NCI-H146 treated with DMSO at 0.1 percent for 48 hours (cell line): Measurements from ENCODE around the gene MCTP2.

ENCODE experiments used
- DNase-seq: peaks from one replicate; lab custom pipeline; 2025; ENCODE audit not compliant: unreplicated experiment; lab: John Stamatoyannopoulos, UW

MCTP2 gene

DNA sequence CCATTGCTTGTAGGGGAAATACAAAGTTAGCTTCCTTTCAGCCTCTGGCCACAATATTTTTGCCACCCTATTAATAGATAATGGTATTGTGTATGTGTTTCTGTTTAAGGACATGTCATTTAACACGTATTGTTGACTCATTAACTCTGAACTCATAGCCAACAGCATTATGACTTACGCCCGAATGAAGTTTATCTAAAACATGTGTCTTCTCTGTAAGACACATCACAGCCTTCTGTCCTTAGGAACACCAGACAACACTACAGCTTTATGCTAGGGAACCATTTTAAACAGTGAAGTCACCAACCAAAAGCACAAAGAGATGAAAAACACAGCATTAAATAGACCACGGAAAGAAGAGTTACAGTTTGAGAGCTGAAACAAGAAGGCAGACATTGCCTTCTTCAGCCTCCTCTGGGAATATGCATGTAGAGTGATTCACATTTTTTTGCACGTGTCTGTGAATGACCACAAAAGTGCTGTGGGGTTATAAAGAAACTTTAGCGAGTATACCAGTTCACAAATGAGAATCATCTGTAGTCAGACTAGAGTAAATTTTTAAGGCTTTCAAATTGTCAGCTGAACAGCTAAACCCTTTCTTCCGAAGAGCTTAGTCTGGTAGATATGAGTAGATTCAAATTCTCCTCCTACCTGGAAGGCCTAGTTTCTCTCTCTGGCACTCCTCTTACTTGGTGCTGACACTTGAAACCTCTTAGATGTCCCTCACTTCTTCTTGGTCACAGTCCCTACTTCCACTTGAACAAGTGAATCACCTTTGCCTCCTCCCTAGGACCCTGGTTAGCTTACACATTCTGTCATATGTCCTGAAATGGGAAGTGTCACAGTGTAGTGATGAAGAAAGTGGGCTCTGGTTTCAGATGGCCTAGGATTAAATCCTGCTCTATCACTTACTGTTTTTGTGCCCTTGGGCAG, 32.2 kb downstream of the MCTP2 start:
- no peak for DNase-seq

DNA sequence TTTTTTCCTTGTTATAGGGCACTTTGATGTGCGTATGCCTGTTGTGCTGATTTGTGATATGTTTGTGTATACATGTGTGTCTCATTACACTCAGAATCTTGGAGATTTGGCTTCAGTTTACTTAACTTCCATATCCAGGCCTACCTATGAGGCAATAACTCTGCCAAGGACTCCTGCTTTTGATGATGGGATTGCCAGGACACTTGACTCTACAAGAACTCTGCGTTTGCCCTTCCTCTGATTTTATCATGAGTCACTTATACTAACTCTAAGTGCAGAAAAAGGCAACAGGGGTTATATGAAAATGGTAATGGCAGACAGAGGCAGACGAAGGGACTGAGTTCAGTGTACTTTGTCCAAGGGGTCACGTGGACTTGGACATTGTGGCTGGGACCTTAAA, 33.6 kb downstream of the MCTP2 start:
- DNase-seq, result no peak

DNA sequence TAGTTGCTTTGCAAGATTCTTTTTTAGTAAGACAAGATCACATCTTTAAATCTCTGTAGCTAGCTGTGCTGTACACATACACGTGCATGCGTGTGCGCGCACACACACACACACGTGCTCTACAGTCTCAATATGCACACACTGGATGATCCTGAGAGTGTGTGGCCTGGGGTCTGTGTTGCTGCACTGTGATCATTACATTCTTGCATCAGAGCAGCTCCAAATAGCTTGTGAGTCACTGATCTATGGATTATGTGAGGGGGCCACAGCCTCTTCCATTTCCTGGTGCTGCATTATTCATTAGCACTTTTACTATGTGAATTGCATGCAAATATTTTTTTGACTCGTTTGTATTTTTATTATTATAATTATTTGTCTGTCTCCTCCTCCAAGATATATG, 34.6 kb downstream of the MCTP2 start:
- DNase-seq, result no peak

- DNase-seq, result no peak
Measured at GRCh38 chr15:94266789-94267188, 35.4 kb downstream of the MCTP2 start.

- no peak for DNase-seq
Measured at GRCh38 chr15:94269954-94270353, 38.6 kb downstream of the MCTP2 start.

- DNase-seq, result no peak
Measured at GRCh38 chr15:94270570-94270969, 39.2 kb downstream of the MCTP2 start.

DNA sequence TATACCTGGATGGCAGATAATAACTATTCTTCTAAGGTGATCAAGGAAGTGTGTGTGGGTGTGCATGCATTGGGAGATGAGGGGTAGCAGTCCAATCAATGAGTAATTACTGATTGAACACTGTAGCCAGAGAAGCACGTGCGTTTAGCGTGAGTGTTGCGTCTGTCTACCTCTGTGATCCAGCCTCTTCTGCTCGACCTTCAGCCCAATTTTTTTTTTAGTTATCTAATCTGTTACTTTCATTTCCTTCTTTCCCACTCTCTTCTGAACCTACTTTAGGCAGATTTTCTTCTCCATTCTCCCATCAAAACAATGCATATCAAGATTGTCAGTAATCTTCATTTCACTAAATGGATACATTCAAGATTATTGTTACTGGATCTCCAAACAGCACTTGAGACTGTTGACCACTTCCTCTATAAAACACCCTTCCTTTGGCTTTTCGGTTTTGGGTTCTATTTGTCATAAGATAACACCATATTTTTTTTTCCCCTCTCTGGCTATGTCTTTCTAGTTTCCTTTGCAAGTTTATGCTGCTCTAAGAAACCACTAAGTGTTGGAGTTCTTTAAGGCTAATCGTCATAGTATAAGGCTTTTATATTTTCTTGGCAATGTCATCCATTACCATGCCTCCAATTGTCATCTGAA, 41.0 kb downstream of the MCTP2 start:
- no peak for DNase-seq

GRCh38 chr15:94273826-94274225, 42.5 kb downstream of the MCTP2 start:
- DNase-seq, result no peak

- no peak for DNase-seq
Measured at GRCh38 chr15:94274745-94275144, 43.4 kb downstream of the MCTP2 start.

GRCh38 chr15:94277485-94277884, 46.1 kb downstream of the MCTP2 start:
- no peak for DNase-seq

GRCh38 chr15:94279736-94280135, 48.4 kb downstream of the MCTP2 start:
- DNase-seq, result no peak

GRCh38 chr15:94280301-94280700, 48.9 kb downstream of the MCTP2 start:
- no peak for DNase-seq

DNA sequence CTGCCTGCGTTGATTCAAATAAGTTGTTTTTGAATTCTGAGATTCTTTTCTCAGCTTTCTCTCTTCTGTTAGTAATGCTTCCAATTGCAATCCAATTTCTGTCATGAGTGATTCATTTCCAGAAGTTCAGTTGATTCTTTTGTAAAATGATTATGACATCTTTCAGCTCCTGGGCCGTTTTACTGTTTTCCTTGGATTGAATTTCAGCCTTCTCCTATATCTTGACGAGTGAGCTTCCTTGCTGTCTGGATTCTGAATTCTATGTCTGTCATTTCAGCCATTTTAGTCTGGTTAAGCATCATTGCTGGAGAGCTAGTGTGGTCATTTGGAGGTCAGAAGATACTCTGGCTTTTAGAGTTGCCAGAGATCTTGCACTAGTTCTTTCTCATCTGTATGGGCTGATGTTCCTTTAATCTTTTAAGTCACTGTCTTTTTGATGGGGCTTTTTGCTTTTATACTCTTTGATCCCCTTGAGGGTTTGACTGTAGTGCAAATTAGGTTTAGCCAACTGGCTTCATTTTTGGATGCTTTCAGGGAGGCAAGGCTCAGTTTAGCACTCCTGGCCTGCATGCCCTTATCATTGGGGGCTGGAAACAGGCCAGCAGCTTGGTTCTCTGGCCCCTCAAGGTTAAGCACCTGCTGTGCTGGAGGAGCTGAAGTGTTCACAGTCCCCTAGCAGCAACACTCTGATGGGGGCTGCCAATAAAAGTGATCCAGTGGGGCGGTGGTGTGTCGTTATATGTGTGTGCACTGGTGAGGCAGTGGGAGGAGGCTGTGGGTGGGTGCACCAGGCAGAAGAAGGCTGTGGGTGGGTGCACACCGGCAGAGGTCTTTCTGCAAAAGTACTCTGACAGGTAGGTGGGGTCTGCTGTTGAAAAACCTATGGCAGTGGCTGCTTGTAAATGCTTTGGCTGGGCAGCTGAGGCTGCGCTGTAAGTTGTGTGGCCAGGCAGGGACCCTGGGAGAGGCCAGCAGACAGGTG, 51.2 kb downstream of the MCTP2 start:
- DNase-seq, result no peak

DNA sequence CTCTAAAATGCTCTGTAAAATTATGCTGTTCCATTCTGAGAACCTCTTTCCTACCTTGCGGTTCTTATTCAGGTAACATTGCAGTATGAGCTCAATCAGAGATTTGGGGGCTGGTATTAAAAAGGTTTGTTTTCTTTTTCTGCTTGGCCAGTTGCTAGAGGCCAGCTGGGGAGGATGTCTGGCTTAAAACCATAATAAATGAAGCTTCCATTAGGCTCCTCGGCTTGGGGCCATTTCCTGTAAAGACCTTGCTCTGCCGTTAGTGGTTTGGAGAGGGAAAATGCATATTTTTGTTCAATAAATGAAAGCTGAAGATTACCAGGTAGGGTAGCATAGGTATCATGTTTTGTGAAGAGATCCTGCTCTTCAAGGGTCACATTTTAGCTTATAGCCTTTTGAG, 55.2 kb downstream of the MCTP2 start:
- no peak for DNase-seq

DNA sequence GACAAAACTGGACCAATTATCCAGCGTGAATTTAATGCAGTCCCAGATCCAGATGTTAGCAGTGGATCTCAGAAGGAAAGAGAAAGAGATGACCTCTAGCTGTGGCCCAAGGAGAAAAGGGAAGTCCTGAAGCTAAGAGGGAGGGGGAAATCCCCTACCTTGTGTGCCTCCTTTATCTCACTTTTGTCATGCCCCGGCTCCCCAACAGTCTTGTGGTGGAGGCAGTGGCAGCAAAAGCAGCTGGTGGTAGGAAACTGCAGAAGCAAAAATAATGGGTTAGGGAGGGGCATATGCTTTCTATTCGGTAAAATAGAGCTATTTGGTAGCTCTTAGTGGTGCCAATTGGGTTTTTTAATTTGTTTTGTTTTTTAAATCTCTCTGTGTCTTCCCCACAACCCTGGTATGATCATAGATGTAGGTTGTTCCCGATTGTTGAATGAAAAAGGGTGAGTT, 56.5 kb downstream of the MCTP2 start:
- DNase-seq, result no peak

GRCh38 chr15:94290730-94291129, 59.4 kb downstream of the MCTP2 start:
- DNase-seq, result no peak

- no peak for DNase-seq
Measured at GRCh38 chr15:94293411-94294402, 62.3 kb downstream of the MCTP2 start.

GRCh38 chr15:94294556-94294955, 63.2 kb downstream of the MCTP2 start:
- DNase-seq, result no peak

DNA sequence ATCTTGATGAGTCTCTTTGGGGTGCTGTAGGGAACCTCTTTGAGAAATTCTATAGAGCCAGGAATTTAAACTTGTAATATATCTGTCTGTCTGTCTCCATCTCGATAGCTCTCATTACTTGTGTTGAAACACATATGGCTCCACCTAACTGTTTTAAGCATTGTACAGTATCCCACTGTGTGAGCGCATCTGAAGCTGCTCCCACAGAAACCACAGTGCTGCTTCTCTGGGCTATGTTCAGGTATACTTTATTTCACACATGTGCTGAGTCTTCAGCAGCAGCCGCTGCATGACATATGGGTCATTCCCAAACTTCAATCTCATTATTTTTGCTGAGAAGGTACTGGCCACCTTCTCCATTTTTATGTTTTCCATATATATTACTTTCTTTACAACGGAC, 63.9 kb downstream of the MCTP2 start:
- DNase-seq, result no peak

- no peak for DNase-seq
Measured at GRCh38 chr15:94296717-94297116, 65.4 kb downstream of the MCTP2 start.
